A673 (cell line): ENCODE measurements around the gene EEPD1. TPM values are rescaled to one million over a fixed set of nuclear protein-coding genes. Genes with fewer than 3 reads are reported as not detected.

Source experiments
- BruUV-seq: library from RNA; stranded (reverse); fragments of 400-500 nt; replicated peaks from 2 replicates; lab custom pipeline; 2021; lab: Mats Ljungman, UMichigan
- CTCF ChIA-PET: fragments of 300-600 bp; sonication (Branson Sonifier 250); formaldehyde crosslinking; loops from one replicate; lab custom pipeline; 2022; ENCODE audit warnings: antibody characterized with exemption; lab: Charles Lee
- POLR2A ChIA-PET: fragments of 300-600 bp; sonication (Branson Sonifier 250); formaldehyde crosslinking; loops from one replicate; lab custom pipeline; 2022; ENCODE audit warnings: antibody characterized with exemption; ENCODE audit not compliant: low non-redundant PET; lab: Charles Lee
- DNase-seq: peaks from one replicate; pipeline ENCODE4 v3.0.0-alpha.2; 2015; ENCODE audit warnings: low spot score
- H3K27ac ChIP-seq: fragments of 200-600 bp; sonication (generic); 2 replicates; pipeline ENCODE4 v1.5.1; 2016; ENCODE audit warnings: mixed run types, low read depth, mild to moderate bottlenecking, mixed read lengths, antibody characterized with exemption, low read length; ENCODE audit not compliant: poor library complexity, severe bottlenecking
- H3K27me3 ChIP-seq: fragments of 200-600 bp; sonication (generic); replicated peaks from 2 replicates; pipeline ENCODE4 v1.6.1; 2017; ENCODE audit warnings: mixed run types, low read depth, mild to moderate bottlenecking, mixed read lengths, antibody characterized with exemption, low read length; ENCODE audit not compliant: insufficient read depth, poor library complexity
- H3K36me3 ChIP-seq: fragments of 200-600 bp; sonication (generic); 2 replicates; pipeline ENCODE4 v1.6.1; 2016; ENCODE audit warnings: mixed run types, mild to moderate bottlenecking, mixed read lengths, antibody characterized with exemption, low read length; ENCODE audit not compliant: insufficient read depth, poor library complexity, severe bottlenecking
- H3K4me1 ChIP-seq: fragments of 200-600 bp; sonication (generic); 2 replicates; pipeline ENCODE4 v1.6.1; 2017; ENCODE audit warnings: mixed run types, mild to moderate bottlenecking, mixed read lengths, antibody characterized with exemption, low read length; ENCODE audit not compliant: insufficient read depth, poor library complexity, severe bottlenecking
- H3K4me3 ChIP-seq: fragments of 200-600 bp; sonication (generic); 2 replicates; pipeline ENCODE4 v1.5.1; 2016; ENCODE audit warnings: low read depth, mixed run types, mild to moderate bottlenecking, mixed read lengths, low read length; ENCODE audit not compliant: poor library complexity, severe bottlenecking
- H3K9me3 ChIP-seq: fragments of 200-600 bp; sonication (generic); 2 replicates; pipeline ENCODE4 v1.6.1; 2016; ENCODE audit warnings: mixed run types, low read depth, mild to moderate bottlenecking, mixed read lengths, antibody characterized with exemption, low read length; ENCODE audit not compliant: poor library complexity, severe bottlenecking
- CTCF ChIP-seq: fragments of 300-800, 200-600 bp; sonication (generic); conservative IDR thresholded peaks from 2 replicates; pipeline ENCODE4 v1.5.1; 2017; ENCODE audit warnings: low read depth, mild to moderate bottlenecking, antibody characterized with exemption, low read length, moderate library complexity, mixed read lengths
- EZH2 ChIP-seq: fragments of 200-600 bp; sonication (generic); IDR thresholded peaks from 2 replicates; pipeline ENCODE4 v1.6.1; 2017; ENCODE audit warnings: borderline replicate concordance, low read depth, mild to moderate bottlenecking, mixed read lengths, antibody characterized with exemption, low read length; ENCODE audit not compliant: poor library complexity, severe bottlenecking
- intact Hi-C: fragments of 100-400 bp; cut with micrococcal nuclease; formaldehyde crosslinking; loops from one replicate; pipeline ENCODE4 v1.10.0; 2022; ENCODE audit not compliant: unreplicated experiment
- total RNA-seq: library from RNA; stranded (reverse); gene quantifications from 2 replicates; pipeline ENCODE4 v1.2.3, GENCODE V29; 2021

Gene EEPD1
- total RNA-seq, 1 experiment from 2014 or later, result 2.5 TPM

- Histone ChIP-seq H3K36me3 (no peaks in the 10 kb centered on the region), H3K9me3 (no peaks in the 10 kb centered on the region), H3K27ac (no peak overlapping the region), H3K4me1 (peaks cover 27% of the 10 kb centered on the region), H3K4me3 (no peak overlapping the region), H3K27me3 (no peaks in the 10 kb centered on the region)
- DNase-seq, result no peak
- BruUV-seq, result no TSS peak
- no peak for TF ChIP-seq EZH2
- no peak for TF ChIP-seq CTCF
- CTCF ChIA-PET, result interaction anchor here (1.5 kb wide), 1 partner anchor 298 kb away, joined by 3 read pairs; no protein-coding TSS in a partner anchor
- intact Hi-C loops, result no loop called here
- POLR2A ChIA-PET, result no interaction called here
Observed at GRCh38 chr7:36283711-36284130, 130.7 kb downstream of the EEPD1 start.

DNA sequence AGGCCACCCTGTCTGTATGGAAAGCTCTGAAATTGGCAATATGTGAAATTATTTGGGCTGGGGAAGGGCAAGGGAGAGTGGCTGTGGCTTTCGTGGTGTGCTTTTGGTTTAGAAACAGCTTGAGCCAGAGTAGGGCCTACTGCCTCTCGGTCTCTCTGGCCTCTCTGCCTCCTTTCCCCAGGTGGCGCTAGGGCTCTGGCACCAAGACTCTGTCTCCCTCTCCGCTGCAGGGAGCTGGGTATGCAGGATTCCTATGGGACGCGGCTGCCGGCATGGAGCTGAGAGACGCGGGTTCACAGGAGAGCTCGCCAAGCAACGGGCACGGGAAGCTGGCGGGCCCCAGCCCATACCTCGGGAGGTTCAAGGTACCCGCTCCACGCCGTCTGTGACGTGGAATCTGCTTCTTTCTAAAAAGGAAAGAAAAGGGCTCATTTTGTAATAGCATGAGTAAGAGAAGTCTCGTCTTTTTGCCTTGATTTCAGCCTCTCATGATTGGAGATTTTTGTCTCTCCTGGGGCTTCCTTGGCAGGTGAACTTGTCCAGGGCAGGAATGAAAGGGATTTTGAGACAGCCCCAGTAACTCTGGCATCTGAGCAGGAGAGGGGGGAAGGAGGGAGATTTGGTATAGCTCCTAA, 131.5 kb downstream of the EEPD1 start:
- no peak for DNase-seq
- Histone ChIP-seq H3K27me3 (no peaks in the 10 kb centered on the region), H3K27ac (no peak overlapping the region), H3K9me3 (no peaks in the 10 kb centered on the region), H3K4me3 (no peak overlapping the region), H3K4me1 (peaks cover 21% of the 10 kb centered on the region), H3K36me3 (no peaks in the 10 kb centered on the region)
- POLR2A ChIA-PET, result no interaction called here
- intact Hi-C loops, result no loop called here
- no peak for TF ChIP-seq EZH2
- 0 out of 2 replicates have a peak, but pooled peaks have one; percentile 21 for TF ChIP-seq CTCF
- CTCF ChIA-PET, result interaction anchor here (1.5 kb wide), 1 partner anchor 299 kb away, joined by 3 read pairs; no protein-coding TSS in a partner anchor
- BruUV-seq, result no TSS peak

- no TSS peak for BruUV-seq
- Histone ChIP-seq H3K4me1 (peaks cover 21% of the 10 kb centered on the region), H3K9me3 (no peaks in the 10 kb centered on the region), H3K4me3 (no peak overlapping the region), H3K27me3 (no peaks in the 10 kb centered on the region), H3K27ac (no peak overlapping the region), H3K36me3 (no peaks in the 10 kb centered on the region)
- intact Hi-C loops, result no loop called here
- CTCF ChIA-PET, result interaction anchor here (1.5 kb wide), 1 partner anchor 300 kb away, joined by 3 read pairs; no protein-coding TSS in a partner anchor
- TF ChIP-seq CTCF (no peak), EZH2 (no peak)
- POLR2A ChIA-PET, result no interaction called here
- no peak for DNase-seq
Observed at GRCh38 chr7:36285276-36285675, 132.2 kb downstream of the EEPD1 start.
